PC-3 (cell line): ENCODE measurements around the gene ARHGAP31. TPM values are rescaled to one million over a fixed set of nuclear protein-coding genes. Genes with fewer than 3 reads are reported as not detected.

ENCODE experiments used
- ATAC-seq: fragments of 200-7000 bp; cut with Tn5 transposase; 2 replicates; pipeline ENCODE4 v1.9.1; 2020; ENCODE audit warnings: mild to moderate bottlenecking, moderate library complexity
- BruUV-seq: library from RNA; stranded (reverse); fragments of 400-500 nt; replicated peaks from 2 replicates; lab custom pipeline; 2021; lab: Mats Ljungman, UMichigan
- CTCF ChIA-PET: fragments of 300-600 bp; sonication (Branson Sonifier 250); formaldehyde crosslinking; loops from one replicate; lab custom pipeline; 2022; ENCODE audit warnings: antibody characterized with exemption; lab: Charles Lee
- POLR2A ChIA-PET: fragments of 300-600 bp; sonication (Branson Sonifier 250); formaldehyde crosslinking; loops from one replicate; lab custom pipeline; 2022; ENCODE audit warnings: antibody characterized with exemption; ENCODE audit not compliant: unreplicated experiment; lab: Charles Lee
- DNase-seq: peaks from one replicate; pipeline ENCODE4 v3.0.0-alpha.2; 2015
- H2AFZ ChIP-seq: fragments of 300-600 bp; sonication (generic); 2 replicates; pipeline ENCODE4 v1.6.0; 2016; ENCODE audit warnings: antibody characterized with exemption, low read length
- H3F3A ChIP-seq: fragments of 300-600 bp; sonication (generic); one replicate; pipeline ENCODE4 v1.6.0; 2017; ENCODE audit warnings: antibody characterized with exemption, low read length, control low read depth, mild to moderate bottlenecking; ENCODE audit not compliant: unreplicated experiment
- H3K27ac ChIP-seq: fragments of 300-600 bp; sonication (generic); 2 replicates; pipeline ENCODE4 v1.5.1; 2016; ENCODE audit warnings: mild to moderate bottlenecking, low read length
- H3K27me3 ChIP-seq: fragments of 300-600 bp; sonication (generic); 2 replicates; pipeline ENCODE4 v1.6.1; 2016; ENCODE audit warnings: low read length, mixed read lengths
- H3K36me3 ChIP-seq: fragments of 300-600 bp; sonication (generic); 2 replicates; pipeline ENCODE4 v1.6.1; 2016; ENCODE audit warnings: low read depth, mixed run types, low read length, mixed read lengths
- H3K4me1 ChIP-seq: fragments of 300-600 bp; sonication (generic); 2 replicates; pipeline ENCODE4 v1.5.1; 2016; ENCODE audit warnings: low read length; ENCODE audit not compliant: insufficient read depth
- H3K4me2 ChIP-seq: fragments of 300-600 bp; sonication (generic); 2 replicates; pipeline ENCODE4 v1.6.0; 2016; ENCODE audit warnings: low read length
- H3K4me3 ChIP-seq: fragments of 300-600 bp; sonication (generic); 2 replicates; pipeline ENCODE4 v1.5.1; 2016; ENCODE audit warnings: mild to moderate bottlenecking, low read length, mixed read lengths
- H3K79me2 ChIP-seq: fragments of 300-600 bp; sonication (generic); 2 replicates; pipeline ENCODE4 v1.6.1; 2017; ENCODE audit warnings: low read length, mixed read lengths
- H3K9ac ChIP-seq: fragments of 300-600 bp; sonication (generic); 2 replicates; pipeline ENCODE4 v1.6.0; 2016; ENCODE audit warnings: mild to moderate bottlenecking, low read length
- H3K9me2 ChIP-seq: fragments of 300-600 bp; sonication (generic); replicated peaks from 2 replicates; pipeline ENCODE4 v1.6.1; 2016; ENCODE audit warnings: mixed run types, low read length, mixed read lengths
- H3K9me3 ChIP-seq: fragments of 300-600 bp; sonication (generic); 2 replicates; pipeline ENCODE4 v1.6.1; 2016; ENCODE audit warnings: low read length, mixed read lengths
- H4K20me1 ChIP-seq: fragments of 300-600 bp; sonication (generic); 2 replicates; pipeline ENCODE4 v1.6.1; 2016; ENCODE audit warnings: low read length, mixed read lengths
- EZH2 ChIP-seq: fragments of 300-600 bp; sonication (generic); IDR thresholded peaks from one replicate; pipeline ENCODE4 v1.6.1; 2017; ENCODE audit warnings: antibody characterized with exemption, mild to moderate bottlenecking, low read length; ENCODE audit not compliant: unreplicated experiment
- EZH2phosphoT487 ChIP-seq: fragments of 300-600 bp; sonication (generic); IDR thresholded peaks from 2 replicates; pipeline ENCODE4 v1.6.1; 2018; ENCODE audit warnings: mild to moderate bottlenecking, antibody characterized with exemption, low read length, borderline replicate concordance
- intact Hi-C: fragments of 100-400 bp; cut with micrococcal nuclease; formaldehyde crosslinking; loops from 2 replicates; pipeline ENCODE4 v1.9.0; 2023
- total RNA-seq: library from RNA; depleted of rRNA; stranded (reverse); fragments of >200 nt; gene quantifications from 2 replicates; pipeline ENCODE4 v1.2.3, GENCODE V29; 2014
- TF ChIP-seq, protein P1 (sequence below): fragments of 300-600 bp; sonication (generic); conservative IDR thresholded peaks from 2 replicates; pipeline ENCODE4 v1.5.1; 2017; ENCODE audit warnings: antibody characterized with exemption, low read depth, mild to moderate bottlenecking, low read length

ARHGAP31 gene
- total RNA-seq, 1 experiment from 2014 or later: 7.8 TPM

DNA sequence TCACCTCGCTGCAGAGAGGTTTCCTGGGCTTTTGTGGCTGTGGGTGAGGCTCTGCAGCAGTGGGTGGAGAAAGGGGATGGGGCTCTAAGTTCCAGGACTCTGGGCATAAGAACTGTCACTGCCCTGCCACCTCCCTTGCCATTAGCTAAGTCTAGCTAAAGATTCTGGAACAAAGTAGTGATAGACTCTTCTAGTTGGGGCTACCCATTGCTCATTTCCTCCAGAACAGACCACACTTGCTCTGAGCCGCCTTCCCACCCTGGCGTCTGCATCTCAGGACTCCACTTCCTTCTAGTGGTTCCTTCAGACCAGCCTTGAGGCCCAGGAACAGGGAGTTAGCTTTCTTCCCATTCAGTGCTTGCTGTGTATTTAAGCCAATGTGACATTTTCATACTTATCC lies 7.5 kb downstream of the ARHGAP31 start:
- no peak for DNase-seq
- no peaks in the 10 kb centered on the region for H3K9me3 ChIP-seq
- POLR2A ChIA-PET: interaction anchor here (0.7 kb wide), 1 partner anchor 395 kb away, joined by 6 read pairs; no protein-coding TSS in a partner anchor
- ATAC-seq: no peak
- H3K27ac ChIP-seq: no peak overlapping the region
- H3F3A ChIP-seq: no peaks in the 10 kb centered on the region
- H3K4me3 ChIP-seq: no peak overlapping the region
- TF ChIP-seq EZH2 (no peak), EZH2phosphoT487 (no peak)
- TF ChIP-seq, protein P1, sequence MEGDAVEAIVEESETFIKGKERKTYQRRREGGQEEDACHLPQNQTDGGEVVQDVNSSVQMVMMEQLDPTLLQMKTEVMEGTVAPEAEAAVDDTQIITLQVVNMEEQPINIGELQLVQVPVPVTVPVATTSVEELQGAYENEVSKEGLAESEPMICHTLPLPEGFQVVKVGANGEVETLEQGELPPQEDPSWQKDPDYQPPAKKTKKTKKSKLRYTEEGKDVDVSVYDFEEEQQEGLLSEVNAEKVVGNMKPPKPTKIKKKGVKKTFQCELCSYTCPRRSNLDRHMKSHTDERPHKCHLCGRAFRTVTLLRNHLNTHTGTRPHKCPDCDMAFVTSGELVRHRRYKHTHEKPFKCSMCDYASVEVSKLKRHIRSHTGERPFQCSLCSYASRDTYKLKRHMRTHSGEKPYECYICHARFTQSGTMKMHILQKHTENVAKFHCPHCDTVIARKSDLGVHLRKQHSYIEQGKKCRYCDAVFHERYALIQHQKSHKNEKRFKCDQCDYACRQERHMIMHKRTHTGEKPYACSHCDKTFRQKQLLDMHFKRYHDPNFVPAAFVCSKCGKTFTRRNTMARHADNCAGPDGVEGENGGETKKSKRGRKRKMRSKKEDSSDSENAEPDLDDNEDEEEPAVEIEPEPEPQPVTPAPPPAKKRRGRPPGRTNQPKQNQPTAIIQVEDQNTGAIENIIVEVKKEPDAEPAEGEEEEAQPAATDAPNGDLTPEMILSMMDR: no peak
- H3K9me2 ChIP-seq: no peaks in the 10 kb centered on the region
- intact Hi-C loops: no loop called here
- H3K36me3 ChIP-seq: no peaks in the 10 kb centered on the region
- no peaks in the 10 kb centered on the region for H4K20me1 ChIP-seq
- H3K9ac ChIP-seq: no peak overlapping the region
- peaks cover 26% of the 10 kb centered on the region for H3K4me1 ChIP-seq
- H3K27me3 ChIP-seq: no peaks in the 10 kb centered on the region
- H3K79me2 ChIP-seq: peaks cover 38% of the 10 kb centered on the region
- CTCF ChIA-PET: no interaction called here
- no peak overlapping the region for H3K4me2 ChIP-seq
- H2AFZ ChIP-seq: no peak overlapping the region
- BruUV-seq: no TSS peak

DNA sequence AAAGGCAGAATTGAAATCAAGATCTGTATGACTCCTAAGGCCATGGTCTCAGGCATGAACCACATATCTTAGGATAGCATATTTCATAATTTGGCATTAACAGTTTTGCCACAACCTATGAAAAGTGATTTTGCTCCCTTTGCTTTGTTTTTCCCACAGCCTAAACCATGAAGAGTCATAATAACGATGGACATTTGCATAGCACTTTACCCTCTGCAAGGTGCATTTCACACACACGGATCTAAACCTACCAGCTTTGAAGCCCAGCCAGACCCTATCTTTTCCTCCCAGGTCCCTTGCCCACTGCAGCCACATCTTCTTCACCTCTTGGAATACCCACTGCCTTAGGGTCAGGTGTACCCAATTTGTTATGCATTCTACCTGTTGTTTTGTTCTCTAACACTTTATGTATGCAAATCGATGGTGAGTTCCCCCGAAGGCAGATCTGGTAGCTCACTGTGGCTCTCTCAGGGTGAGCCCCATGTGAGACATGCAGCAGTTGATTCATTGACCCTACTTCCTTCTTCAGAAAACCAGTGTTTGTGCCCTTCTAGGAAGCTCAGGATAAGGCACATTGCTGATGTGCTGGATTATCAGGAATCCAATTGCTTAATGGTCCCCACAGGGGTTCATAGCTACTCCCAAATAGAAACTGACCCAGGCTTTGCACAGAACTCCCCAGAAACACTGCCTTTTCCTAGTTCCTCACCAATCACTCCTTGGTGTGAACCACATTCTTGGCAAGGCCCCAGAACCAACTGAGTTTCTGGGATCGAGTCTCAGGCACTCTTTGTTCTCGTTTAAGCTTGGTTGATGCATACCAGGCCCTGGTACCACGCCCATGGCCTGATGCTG lies 8.7 kb downstream of the ARHGAP31 start:
- no peak for ATAC-seq
- Histone ChIP-seq H3K4me1 (peaks cover 19% of the 10 kb centered on the region), H3K27ac (no peak overlapping the region), H3F3A (no peaks in the 10 kb centered on the region), H4K20me1 (no peaks in the 10 kb centered on the region), H3K4me3 (no peak overlapping the region), H3K79me2 (peaks cover 27% of the 10 kb centered on the region; the same call in 1 of the 2 replicates), H3K9me2 (no peaks in the 10 kb centered on the region), H3K9ac (no peak overlapping the region), H2AFZ (no peak overlapping the region), H3K36me3 (no peaks in the 10 kb centered on the region), H3K27me3 (no peaks in the 10 kb centered on the region), H3K9me3 (no peaks in the 10 kb centered on the region), H3K4me2 (no peak overlapping the region)
- peak; percentile 19 for DNase-seq
- no TSS peak for BruUV-seq
- CTCF ChIA-PET: interaction anchor here (0.6 kb wide), 1 partner anchor 387 kb away, joined by 3 read pairs; no protein-coding TSS in a partner anchor
- TF ChIP-seq, protein P1: no peak
- TF ChIP-seq EZH2phosphoT487 (no peak), EZH2 (no peak)
- intact Hi-C loops: no loop called here
- POLR2A ChIA-PET: no interaction called here

DNA sequence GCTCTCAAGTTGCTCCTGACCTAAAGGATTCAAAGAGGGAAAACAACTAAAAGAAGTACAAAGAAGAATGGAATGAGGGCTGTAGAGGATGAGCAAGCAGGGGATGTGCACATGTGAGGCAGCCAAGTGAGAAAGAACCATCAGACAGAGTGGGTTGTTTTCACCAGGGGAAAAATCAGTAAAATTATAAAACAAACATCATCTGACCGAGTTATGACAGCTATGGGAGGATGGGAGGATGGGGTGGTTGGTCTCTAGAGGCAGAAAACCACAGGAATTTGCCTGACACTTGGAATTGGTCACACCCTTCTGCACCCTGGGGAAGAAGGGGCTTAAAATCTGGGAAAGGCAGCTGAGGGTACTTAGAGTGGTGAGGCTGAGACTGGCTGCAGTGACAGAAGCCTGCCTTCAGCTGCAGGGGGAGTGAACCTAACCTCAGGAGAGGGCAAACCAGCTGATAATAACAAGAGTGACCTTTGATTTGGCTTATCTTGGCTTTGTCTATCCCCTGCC lies 10.1 kb downstream of the ARHGAP31 start:
- H4K20me1 ChIP-seq: no peaks in the 10 kb centered on the region
- H3F3A ChIP-seq: no peaks in the 10 kb centered on the region
- no TSS peak for BruUV-seq
- intact Hi-C loops: no loop called here
- no peaks in the 10 kb centered on the region for H3K36me3 ChIP-seq
- ChIA-PET CTCF (interaction anchor here (0.6 kb wide), 1 partner anchor 12 kb away, joined by 3 read pairs; no protein-coding TSS in a partner anchor), POLR2A (no interaction called here)
- H3K27me3 ChIP-seq: no peaks in the 10 kb centered on the region
- H3K27ac ChIP-seq: no peak overlapping the region
- ATAC-seq: peak; percentile 89
- peaks cover 18% of the 10 kb centered on the region; the same call in 1 of the 2 replicates for H3K79me2 ChIP-seq
- H2AFZ ChIP-seq: no peak overlapping the region
- peaks cover 19% of the 10 kb centered on the region for H3K4me1 ChIP-seq
- H3K9ac ChIP-seq: no peak overlapping the region
- peak; percentile 74 for DNase-seq
- TF ChIP-seq, protein P1: no peak
- TF ChIP-seq EZH2phosphoT487 (no peak), EZH2 (no peak)
- H3K9me3 ChIP-seq: no peaks in the 10 kb centered on the region
- H3K9me2 ChIP-seq: no peaks in the 10 kb centered on the region
- no peak overlapping the region for H3K4me3 ChIP-seq
- H3K4me2 ChIP-seq: peak overlapping the region; percentile 30
